Endothelial cell of umbilical vein (primary cell): ENCODE data around the gene MTMR11.

ENCODE experiments used
- EZH2 ChIP-seq: IDR thresholded peaks from 2 replicates; pipeline ENCODE4 v1.6.1; 2012; ENCODE audit warnings: borderline replicate concordance, low read depth, mild to moderate bottlenecking, moderate library complexity, low read length, inconsistent platforms; ENCODE audit not compliant: severe bottlenecking
- FOS ChIP-seq: IDR thresholded peaks from 2 replicates; pipeline ENCODE4 v1.6.1; 2011; ENCODE audit warnings: mild to moderate bottlenecking, low read length, moderate library complexity, borderline replicate concordance; ENCODE audit not compliant: insufficient read depth
- GATA2 ChIP-seq: IDR thresholded peaks from 2 replicates; pipeline ENCODE4 v1.7.0; 2011; ENCODE audit warnings: low read depth, mild to moderate bottlenecking, moderate library complexity, mixed read lengths, low read length; ENCODE audit not compliant: insufficient read length, insufficient read depth
- JUN ChIP-seq: IDR thresholded peaks from 2 replicates; pipeline ENCODE4 v1.6.1; 2011; ENCODE audit warnings: borderline replicate concordance, low read depth; ENCODE audit not compliant: insufficient read length, insufficient read depth
- MYC ChIP-seq: IDR thresholded peaks from one replicate; pipeline ENCODE4 v1.6.1; 2011; ENCODE audit warnings: mild to moderate bottlenecking, low read depth, low read length
- POLR2A ChIP-seq: IDR thresholded peaks from 2 replicates; pipeline ENCODE4 v1.6.1; 2012; ENCODE audit warnings: low read depth, mild to moderate bottlenecking, control low read depth, low read length
- POLR2AphosphoS5 ChIP-seq: IDR thresholded peaks from 2 replicates; pipeline ENCODE4 v1.6.1; 2012; ENCODE audit warnings: low read depth, mild to moderate bottlenecking, control low read depth, low read length, moderate library complexity; ENCODE audit not compliant: insufficient read depth
- TF ChIP-seq, protein P1 (sequence below), 2 donors: IDR thresholded peaks; 1 replicate in 1 of 2; 2 replicates in 1 of 2; pipeline ENCODE4 v1.5.1; 2011; ENCODE audit warnings: low read length in 2 of 2, mild to moderate bottlenecking in 2 of 2, moderate library complexity in 2 of 2, control low read depth in 1 of 2, inconsistent platforms in 1 of 2, low read depth in 1 of 2; ENCODE audit not compliant: insufficient read depth in 1 of 2; ENCODE audit errors: extremely low read depth in 1 of 2
- TF ChIP-seq, protein P2 (sequence below): IDR thresholded peaks from 2 replicates; pipeline ENCODE4 v1.6.1; 2011; ENCODE audit not compliant: insufficient read depth, insufficient read length

DNA sequence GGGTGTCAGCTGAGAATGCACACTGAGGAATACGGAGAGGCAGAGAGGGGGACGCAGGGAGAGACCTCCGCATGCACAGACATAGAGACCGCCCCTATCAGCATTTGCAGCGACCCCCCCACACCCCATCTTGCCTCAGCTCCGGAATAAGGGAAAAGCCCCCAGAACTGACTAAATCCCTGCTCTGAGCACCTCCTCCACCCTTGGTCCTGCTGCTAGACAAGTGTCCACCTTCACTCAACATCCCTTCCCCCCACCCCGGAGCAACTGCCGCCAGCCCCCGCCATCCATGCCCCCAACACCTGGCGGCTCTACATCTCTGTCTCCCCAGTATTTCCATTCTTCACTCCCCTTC is 19.8 kb downstream of the MTMR11 start:
- TF ChIP-seq POLR2AphosphoS5 (no peak), POLR2A (no peak), EZH2 (no peak), JUN (no peak), FOS (no peak), MYC (no peak), GATA2 (no peak)
- TF ChIP-seq, protein P1, sequence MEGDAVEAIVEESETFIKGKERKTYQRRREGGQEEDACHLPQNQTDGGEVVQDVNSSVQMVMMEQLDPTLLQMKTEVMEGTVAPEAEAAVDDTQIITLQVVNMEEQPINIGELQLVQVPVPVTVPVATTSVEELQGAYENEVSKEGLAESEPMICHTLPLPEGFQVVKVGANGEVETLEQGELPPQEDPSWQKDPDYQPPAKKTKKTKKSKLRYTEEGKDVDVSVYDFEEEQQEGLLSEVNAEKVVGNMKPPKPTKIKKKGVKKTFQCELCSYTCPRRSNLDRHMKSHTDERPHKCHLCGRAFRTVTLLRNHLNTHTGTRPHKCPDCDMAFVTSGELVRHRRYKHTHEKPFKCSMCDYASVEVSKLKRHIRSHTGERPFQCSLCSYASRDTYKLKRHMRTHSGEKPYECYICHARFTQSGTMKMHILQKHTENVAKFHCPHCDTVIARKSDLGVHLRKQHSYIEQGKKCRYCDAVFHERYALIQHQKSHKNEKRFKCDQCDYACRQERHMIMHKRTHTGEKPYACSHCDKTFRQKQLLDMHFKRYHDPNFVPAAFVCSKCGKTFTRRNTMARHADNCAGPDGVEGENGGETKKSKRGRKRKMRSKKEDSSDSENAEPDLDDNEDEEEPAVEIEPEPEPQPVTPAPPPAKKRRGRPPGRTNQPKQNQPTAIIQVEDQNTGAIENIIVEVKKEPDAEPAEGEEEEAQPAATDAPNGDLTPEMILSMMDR (IDR thresholded peaks at IDR 0.05; ENCODE audit: extremely low read depth in 1 of 2, insufficient read depth in 1 of 2, low read depth in 1 of 2, low read length in 2 of 2): no peak
- TF ChIP-seq, protein P2, sequence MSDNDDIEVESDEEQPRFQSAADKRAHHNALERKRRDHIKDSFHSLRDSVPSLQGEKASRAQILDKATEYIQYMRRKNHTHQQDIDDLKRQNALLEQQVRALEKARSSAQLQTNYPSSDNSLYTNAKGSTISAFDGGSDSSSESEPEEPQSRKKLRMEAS: no peak
